ENCODE results near the gene KIF16B. TPM values are rescaled to one million over a fixed set of nuclear protein-coding genes. Genes with fewer than 3 reads are reported as not detected.

KIF16B gene
- total and polyA plus RNA-seq, 4 donors, result 5.1 to 19.7 (median 8.4) TPM

DNA sequence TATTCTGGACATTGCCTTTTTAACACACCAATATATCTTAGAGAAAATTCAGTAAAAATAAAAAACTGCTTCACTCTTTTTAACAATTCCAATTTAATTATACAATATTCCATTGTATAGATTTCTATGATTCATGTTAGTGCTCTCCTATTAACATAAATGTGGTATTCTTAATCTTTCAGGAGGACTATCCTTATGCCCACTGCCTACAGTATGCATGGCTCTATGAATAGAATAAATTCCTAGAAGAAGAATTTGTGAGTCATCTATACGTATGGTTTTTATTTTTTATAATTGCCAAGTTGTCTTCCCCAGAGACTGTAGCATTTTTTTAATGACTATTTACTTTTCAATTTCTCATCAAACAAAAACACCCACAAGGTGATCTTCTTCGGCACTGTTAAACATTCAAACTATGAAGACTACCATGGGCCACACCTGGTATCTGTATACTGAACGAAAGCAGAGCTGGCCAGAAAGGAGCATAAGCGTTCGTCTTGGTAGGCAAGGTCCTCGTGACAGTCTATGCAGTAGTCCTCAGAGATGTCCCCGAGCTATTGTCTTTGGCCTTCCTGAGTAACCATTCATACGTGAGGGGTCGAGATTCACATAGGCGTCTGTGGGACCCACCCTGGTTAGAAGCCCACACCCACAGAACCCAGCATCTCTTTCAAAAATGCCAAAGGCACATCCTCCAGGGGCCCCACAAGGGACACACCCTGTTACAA is 74.6 kb downstream of the KIF16B start:
- Histone ChIP-seq H3K9ac (ENCODE audit: low read depth in 1 of 2, low read length in 2 of 2) (no peak overlapping the region), H3K27ac (ENCODE audit: low read depth in 1 of 2, low read length in 2 of 2) (no peak overlapping the region), H3K27me3 (ENCODE audit: control insufficient read depth in 4 of 4, insufficient read depth in 4 of 4, low read length in 3 of 4) (no peaks in the 10 kb centered on the region), H3K4me1 (ENCODE audit: control insufficient read depth in 4 of 4, insufficient read depth in 4 of 4, low read length in 3 of 4) (no peaks in the 10 kb centered on the region), H3K4me3 (ENCODE audit: low read depth in 1 of 3, low read length in 3 of 3) (no peak overlapping the region), H3K36me3 (ENCODE audit: control insufficient read depth in 4 of 4, insufficient read depth in 3 of 4, low read depth in 1 of 4, low read length in 3 of 4) (peaks cover 0 to 6% (median 4%) of the 10 kb centered on the region in 4 donors), H3K9me3 (ENCODE audit: control insufficient read depth in 4 of 4, low read length in 3 of 4) (no peaks in the 10 kb centered on the region)
- no peak for DNase-seq (ENCODE audit: low spot score)
- no peak for TF ChIP-seq HNF4A (conservative IDR thresholded peaks at IDR 0.05)
- TF ChIP-seq FOXA2 (IDR thresholded peaks at IDR 0.05), result no peak
- no peak for TF ChIP-seq NR2F2 (IDR thresholded peaks at IDR 0.05)
- TF ChIP-seq ATF3 (IDR thresholded peaks at IDR 0.05), result no peak
- TF ChIP-seq, protein P1, sequence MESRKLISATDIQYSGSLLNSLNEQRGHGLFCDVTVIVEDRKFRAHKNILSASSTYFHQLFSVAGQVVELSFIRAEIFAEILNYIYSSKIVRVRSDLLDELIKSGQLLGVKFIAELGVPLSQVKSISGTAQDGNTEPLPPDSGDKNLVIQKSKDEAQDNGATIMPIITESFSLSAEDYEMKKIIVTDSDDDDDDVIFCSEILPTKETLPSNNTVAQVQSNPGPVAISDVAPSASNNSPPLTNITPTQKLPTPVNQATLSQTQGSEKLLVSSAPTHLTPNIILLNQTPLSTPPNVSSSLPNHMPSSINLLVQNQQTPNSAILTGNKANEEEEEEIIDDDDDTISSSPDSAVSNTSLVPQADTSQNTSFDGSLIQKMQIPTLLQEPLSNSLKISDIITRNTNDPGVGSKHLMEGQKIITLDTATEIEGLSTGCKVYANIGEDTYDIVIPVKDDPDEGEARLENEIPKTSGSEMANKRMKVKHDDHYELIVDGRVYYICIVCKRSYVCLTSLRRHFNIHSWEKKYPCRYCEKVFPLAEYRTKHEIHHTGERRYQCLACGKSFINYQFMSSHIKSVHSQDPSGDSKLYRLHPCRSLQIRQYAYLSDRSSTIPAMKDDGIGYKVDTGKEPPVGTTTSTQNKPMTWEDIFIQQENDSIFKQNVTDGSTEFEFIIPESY (IDR thresholded peaks at IDR 0.05), result no peak
- no peak for TF ChIP-seq REST (IDR thresholded peaks at IDR 0.05)
- no peak for TF ChIP-seq HNF4G (IDR thresholded peaks at IDR 0.05)
- TF ChIP-seq RXRA (IDR thresholded peaks at IDR 0.05), result no peak
- no peak for TF ChIP-seq JUND (IDR thresholded peaks at IDR 0.05)
- TF ChIP-seq RAD21 (IDR thresholded peaks at IDR 0.05), result no peak
- TF ChIP-seq CTCF (IDR thresholded peaks at IDR 0.05; ENCODE audit: low read depth, low read length, missing input control), result no peak
- no peak for TF ChIP-seq TAF1 (conservative IDR thresholded peaks at IDR 0.05)
- TF ChIP-seq MAX (IDR thresholded peaks at IDR 0.05), result no peak
- no peak for TF ChIP-seq EGR1 (IDR thresholded peaks at IDR 0.05; ENCODE audit: low read depth in 2 of 2)
- TF ChIP-seq SP1 (IDR thresholded peaks at IDR 0.05), result no peak
- no peak for TF ChIP-seq YY1 (IDR thresholded peaks at IDR 0.05)
- WGBS, result 95% methylated on average over 10 of the region's 10 CpGs

All from liver (tissue), 9 donors.